Nephron progenitor cell (in vitro differentiated cells): ENCODE results near the gene ATXN7L3B.

Source experiments
- DNase-seq: peaks from one replicate; pipeline ENCODE4 v3.0.0; 2021
- H3K27ac Mint-ChIP-seq: 2 replicates; pipeline ENCODE4 v1.8.0; 2021; ENCODE audit warnings: mild to moderate bottlenecking, moderate library complexity, mixed read lengths
- H3K27me3 Mint-ChIP-seq: 2 replicates; pipeline ENCODE4 v1.8.0; 2021; ENCODE audit warnings: mild to moderate bottlenecking, low read depth, mixed read lengths; ENCODE audit not compliant: poor library complexity
- H3K36me3 Mint-ChIP-seq: 2 replicates; pipeline ENCODE4 v1.8.0; 2021; ENCODE audit warnings: low read depth, mixed read lengths
- H3K4me1 Mint-ChIP-seq: 2 replicates; pipeline ENCODE4 v1.8.0; 2021; ENCODE audit warnings: mixed read lengths
- H3K4me3 Mint-ChIP-seq: 2 replicates; pipeline ENCODE4 v1.8.0; 2021; ENCODE audit warnings: mild to moderate bottlenecking, moderate library complexity, mixed read lengths
- H3K9me3 Mint-ChIP-seq: 2 replicates; pipeline ENCODE4 v1.8.0; 2021; ENCODE audit warnings: mild to moderate bottlenecking, moderate library complexity, mixed read lengths
- TF ChIP-seq, protein P1 (sequence below): fragments of 200-600 bp; sonication (generic); IDR thresholded peaks from 2 replicates; pipeline ENCODE4 v1.5.0; 2021; ENCODE audit warnings: antibody characterized with exemption

Gene ATXN7L3B

DNA sequence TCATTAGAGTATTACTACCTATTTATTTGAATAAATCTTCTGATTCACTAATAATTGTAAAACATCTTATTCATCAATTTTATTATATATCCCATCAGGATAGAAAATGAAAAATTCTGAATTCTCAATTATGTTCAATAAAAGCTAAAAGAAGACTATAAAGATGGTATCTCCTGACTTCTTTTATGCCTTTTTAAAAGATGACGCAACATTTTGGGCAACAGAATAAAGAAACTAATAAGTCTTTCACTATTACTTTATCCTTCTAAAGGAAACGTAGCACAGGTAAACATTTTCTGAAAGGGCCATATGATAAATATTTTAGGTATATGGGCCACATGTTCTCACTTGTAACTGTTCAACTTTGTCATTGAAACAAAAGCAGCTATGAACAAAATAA is 10.1 kb upstream of the ATXN7L3B start:
- TF ChIP-seq, protein P1, sequence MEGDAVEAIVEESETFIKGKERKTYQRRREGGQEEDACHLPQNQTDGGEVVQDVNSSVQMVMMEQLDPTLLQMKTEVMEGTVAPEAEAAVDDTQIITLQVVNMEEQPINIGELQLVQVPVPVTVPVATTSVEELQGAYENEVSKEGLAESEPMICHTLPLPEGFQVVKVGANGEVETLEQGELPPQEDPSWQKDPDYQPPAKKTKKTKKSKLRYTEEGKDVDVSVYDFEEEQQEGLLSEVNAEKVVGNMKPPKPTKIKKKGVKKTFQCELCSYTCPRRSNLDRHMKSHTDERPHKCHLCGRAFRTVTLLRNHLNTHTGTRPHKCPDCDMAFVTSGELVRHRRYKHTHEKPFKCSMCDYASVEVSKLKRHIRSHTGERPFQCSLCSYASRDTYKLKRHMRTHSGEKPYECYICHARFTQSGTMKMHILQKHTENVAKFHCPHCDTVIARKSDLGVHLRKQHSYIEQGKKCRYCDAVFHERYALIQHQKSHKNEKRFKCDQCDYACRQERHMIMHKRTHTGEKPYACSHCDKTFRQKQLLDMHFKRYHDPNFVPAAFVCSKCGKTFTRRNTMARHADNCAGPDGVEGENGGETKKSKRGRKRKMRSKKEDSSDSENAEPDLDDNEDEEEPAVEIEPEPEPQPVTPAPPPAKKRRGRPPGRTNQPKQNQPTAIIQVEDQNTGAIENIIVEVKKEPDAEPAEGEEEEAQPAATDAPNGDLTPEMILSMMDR = no peak
- DNase-seq = no peak
- H3K27me3 Mint-ChIP-seq = no peaks in the 10 kb centered on the region
- H3K4me1 Mint-ChIP-seq = no peaks in the 10 kb centered on the region
- no peak overlapping the region for H3K27ac Mint-ChIP-seq
- H3K9me3 Mint-ChIP-seq = no peaks in the 10 kb centered on the region
- H3K36me3 Mint-ChIP-seq = no peaks in the 10 kb centered on the region
- no peak overlapping the region for H3K4me3 Mint-ChIP-seq

GRCh38 chr12:74530676-74531075 is 7.0 kb upstream of the ATXN7L3B start:
- H3K27ac Mint-ChIP-seq = no peak overlapping the region

GRCh38 chr12:74535536-74535935 is 2.1 kb upstream of the ATXN7L3B start:
- Mint-ChIP-seq H3K4me3 (no peak overlapping the region), H3K27me3 (peaks cover 7% of the 10 kb centered on the region), H3K4me1 (peaks cover 27% of the 10 kb centered on the region), H3K36me3 (peaks cover 27% of the 10 kb centered on the region), H3K27ac (no peak overlapping the region), H3K9me3 (no peaks in the 10 kb centered on the region)
- TF ChIP-seq, protein P1 = no peak
- no peak for DNase-seq

More at GRCh38 chr12:74530676-74531075, 7.0 kb upstream of the ATXN7L3B start:
- Mint-ChIP-seq H3K9me3 (no peaks in the 10 kb centered on the region), H3K27me3 (no peaks in the 10 kb centered on the region), H3K36me3 (no peaks in the 10 kb centered on the region), H3K4me1 (no peaks in the 10 kb centered on the region), H3K4me3 (no peak overlapping the region)
- TF ChIP-seq, protein P1 = no peak
- DNase-seq = no peak

GRCh38 chr12:74537126-74537706 is 419 bp upstream of the ATXN7L3B start:
- peaks cover 44% of the 10 kb centered on the region for H3K36me3 Mint-ChIP-seq
- DNase-seq = no peak
- peak overlapping the region; percentile 100 for H3K27ac Mint-ChIP-seq
- TF ChIP-seq, protein P1 = peak; percentile 65
- no peaks in the 10 kb centered on the region for H3K9me3 Mint-ChIP-seq
- H3K27me3 Mint-ChIP-seq = peaks cover 7% of the 10 kb centered on the region
- peak overlapping the region; percentile 100 for H3K4me3 Mint-ChIP-seq
- peaks cover 44% of the 10 kb centered on the region for H3K4me1 Mint-ChIP-seq

DNA sequence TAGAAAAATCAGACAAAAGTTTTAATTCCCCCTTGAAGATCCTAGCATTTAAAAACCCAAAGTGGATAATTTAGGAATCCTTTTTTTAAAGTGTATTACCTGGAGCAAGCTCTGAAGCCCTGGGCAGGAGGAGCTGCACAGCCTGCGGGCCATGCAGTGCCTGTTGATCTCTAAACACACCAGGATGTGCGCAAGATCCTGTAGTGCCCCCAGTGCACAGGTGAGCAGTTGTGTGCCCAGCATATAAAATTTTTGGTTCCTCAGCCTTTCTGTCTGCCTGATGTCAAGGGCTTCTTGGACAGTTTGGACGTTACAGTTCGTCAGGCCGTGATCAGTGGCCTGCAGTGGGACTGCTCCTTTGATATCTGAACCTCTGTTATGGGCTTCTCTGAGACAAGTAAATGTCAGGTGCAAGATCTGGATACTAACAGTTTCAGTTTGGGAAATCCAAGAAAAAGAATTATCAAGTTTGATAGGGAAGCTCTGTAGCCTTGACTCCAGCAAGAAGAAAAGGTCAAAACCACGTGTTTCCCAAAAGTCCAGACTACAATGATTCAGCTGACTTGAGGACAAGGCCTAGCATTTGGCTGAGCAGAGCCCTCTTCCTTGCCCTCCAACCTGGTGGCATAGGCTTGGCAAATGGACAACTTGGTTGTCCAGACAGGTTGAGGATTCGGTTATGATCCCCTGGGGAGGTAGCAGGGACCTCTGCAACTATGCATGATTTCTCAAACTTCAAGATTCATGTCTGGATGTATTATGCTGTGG is 1.0 kb downstream of the ATXN7L3B start:
- Mint-ChIP-seq H3K36me3 (peaks cover 59% of the 10 kb centered on the region), H3K27me3 (peaks cover 7% of the 10 kb centered on the region), H3K27ac (peak overlapping the region; percentile 100), H3K9me3 (no peaks in the 10 kb centered on the region), H3K4me1 (peaks cover 54% of the 10 kb centered on the region), H3K4me3 (peak overlapping the region; percentile 100)
- peak; percentile 11 for DNase-seq
- TF ChIP-seq, protein P1 = no peak
